Activated T-cell treated with anti-CD3 and anti-CD28 coated beads for 48 hours (primary cell): ENCODE data around the gene RIBC2.
"Not testable (repeated sequence)": the region's sequence is repeated elsewhere in the genome, so short reads cannot be mapped to it uniquely, and the experiment has no call there.

Source experiments
- DNase-seq: peaks from one replicate; pipeline ENCODE4 v3.0.0-alpha.2; 2020; ENCODE audit warnings: low read depth

The RIBC2 gene

DNA sequence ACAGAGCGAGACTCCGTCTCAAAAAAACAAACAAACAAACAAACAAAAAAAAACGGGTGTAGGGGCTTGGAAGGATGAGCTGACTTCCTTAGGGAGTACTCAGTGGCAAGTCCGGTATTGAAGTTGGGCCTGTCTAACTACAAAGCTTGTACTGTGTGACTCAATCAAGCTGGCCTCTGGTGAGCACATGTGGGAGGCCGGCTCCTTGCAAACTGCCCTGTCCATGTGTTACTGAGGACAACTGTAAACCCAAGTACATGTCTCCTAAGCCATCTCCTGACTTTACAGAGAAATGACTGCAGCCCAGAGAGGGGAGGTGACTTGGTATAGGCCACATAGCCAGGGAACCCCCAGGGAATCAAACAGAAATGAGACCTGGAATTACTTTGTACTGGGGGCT, 11.6 kb downstream of the RIBC2 start:
- DNase-seq, result no peak

- no peak for DNase-seq
These were observed 12.2 kb downstream of the RIBC2 start for GRCh38 chr22:45425531-45426265.

DNA sequence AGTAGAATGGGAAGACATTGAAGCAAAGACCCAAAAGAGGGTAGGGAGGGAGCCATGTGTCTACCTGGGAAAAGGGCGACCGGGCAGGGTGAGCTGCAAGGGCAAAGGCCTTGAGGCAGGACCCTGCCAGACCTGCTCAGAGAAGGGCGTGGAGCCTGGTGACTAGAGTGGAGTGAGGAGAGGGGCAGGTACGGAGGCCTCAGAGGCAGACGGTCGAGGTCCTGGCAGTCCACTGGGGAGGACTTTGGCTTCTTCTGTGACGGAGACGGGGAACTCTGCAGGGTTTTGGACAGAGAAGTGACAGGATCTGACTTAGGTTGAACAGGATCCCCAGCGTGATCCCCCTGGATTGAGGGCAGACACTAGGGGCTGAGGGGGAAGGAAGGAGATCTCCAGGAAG, 12.9 kb downstream of the RIBC2 start:
- DNase-seq, result no peak

GRCh38 chr22:45427114-45427513, 13.6 kb downstream of the RIBC2 start:
- DNase-seq, result no peak

DNA sequence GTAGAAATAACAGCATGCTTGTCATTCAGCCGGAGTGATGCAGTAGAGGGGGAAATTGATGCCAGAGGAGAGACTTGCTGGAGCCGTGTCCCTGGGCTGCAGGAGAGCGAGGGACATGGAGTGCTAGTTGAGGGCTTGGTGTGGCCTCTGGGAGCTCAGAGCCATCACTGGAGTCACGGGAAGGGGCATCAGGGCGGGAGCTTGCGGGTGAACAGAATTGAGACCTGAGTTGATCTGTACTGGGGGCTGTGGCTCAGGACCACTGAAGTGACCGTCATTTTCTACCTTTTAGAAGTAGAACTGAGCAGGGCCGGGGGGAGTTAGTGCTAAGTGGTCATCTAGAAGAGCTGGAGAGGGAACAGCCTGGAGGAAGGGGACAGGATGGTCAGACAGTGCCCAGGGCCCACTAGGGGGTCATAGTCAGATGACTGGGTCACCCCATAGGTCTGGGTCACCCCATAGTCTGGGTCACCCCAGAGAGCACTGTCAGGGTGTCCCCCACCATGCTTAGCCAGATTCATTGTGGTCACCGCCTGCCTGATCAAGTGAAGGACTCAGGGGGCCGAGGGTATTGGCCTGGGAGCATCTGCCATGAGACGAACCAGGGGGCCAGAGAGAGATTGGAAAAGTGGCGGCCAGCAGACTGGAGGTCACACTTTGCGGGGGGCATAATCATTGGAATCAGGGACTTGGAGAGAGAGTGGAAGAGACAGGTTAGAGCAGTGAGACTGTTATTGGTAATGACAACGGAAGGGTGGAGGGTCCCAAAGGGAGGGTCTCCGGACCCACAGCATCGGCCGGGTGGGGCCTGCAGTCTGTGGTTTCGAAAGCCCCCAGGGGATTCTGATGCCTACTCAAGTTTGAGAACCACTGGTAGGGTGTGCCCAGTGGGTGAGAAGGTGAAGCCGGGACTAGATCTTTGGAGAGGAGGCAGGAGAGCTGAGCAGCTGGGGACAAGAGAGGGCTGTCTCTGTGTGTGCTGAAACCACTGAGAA, 15.2 kb downstream of the RIBC2 start:
- DNase-seq, result no peak

- DNase-seq, result no peak
These were observed 15.9 kb downstream of the RIBC2 start for GRCh38 chr22:45429424-45429823.

DNA sequence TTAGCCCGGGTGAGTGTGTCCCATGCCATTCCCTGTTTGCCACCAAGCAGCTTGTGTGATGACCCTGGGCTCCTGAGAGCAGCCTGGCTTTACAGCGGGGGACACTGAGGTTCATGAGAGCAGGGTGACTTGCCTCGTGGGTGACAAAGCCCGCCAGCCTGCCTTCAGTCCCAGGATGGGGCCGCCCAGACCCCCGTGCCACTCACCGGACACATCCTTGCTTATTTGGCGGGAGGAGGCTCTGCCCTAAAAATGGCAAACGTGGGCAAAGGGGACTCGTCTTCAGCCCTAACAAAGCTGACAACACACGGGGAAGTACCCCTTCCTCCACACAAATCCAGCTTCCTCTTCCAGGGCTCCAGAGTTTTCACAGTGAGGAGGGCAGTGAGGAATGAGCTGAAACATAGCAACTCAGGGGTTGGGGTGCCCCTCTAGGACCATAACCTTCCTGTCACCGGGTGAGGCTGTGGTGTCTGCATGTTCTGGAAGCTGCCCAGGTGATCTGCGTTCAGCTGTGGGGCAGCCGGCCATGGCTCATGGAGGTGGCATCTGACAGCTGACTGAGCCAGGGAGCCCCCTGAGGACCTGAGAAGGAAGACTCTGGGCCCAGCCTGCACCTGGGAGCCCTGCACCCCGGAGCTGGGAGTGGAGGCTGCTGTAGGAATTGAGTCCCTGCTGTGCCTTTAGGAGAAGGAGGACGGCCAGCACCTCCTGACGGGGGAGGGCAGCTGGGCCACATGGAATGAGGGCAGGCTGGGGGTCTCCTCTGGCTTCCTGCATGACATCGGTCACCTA, 16.7 kb downstream of the RIBC2 start:
- DNase-seq, result no peak

- no peak for DNase-seq
These were observed 17.4 kb downstream of the RIBC2 start for GRCh38 chr22:45430871-45431270.

- no peak for DNase-seq
These were observed 21.5 kb downstream of the RIBC2 start for GRCh38 chr22:45434981-45435380.

- peak; percentile 66 for DNase-seq
These were observed 22.1 kb downstream of the RIBC2 start for GRCh38 chr22:45435544-45436139.

DNA sequence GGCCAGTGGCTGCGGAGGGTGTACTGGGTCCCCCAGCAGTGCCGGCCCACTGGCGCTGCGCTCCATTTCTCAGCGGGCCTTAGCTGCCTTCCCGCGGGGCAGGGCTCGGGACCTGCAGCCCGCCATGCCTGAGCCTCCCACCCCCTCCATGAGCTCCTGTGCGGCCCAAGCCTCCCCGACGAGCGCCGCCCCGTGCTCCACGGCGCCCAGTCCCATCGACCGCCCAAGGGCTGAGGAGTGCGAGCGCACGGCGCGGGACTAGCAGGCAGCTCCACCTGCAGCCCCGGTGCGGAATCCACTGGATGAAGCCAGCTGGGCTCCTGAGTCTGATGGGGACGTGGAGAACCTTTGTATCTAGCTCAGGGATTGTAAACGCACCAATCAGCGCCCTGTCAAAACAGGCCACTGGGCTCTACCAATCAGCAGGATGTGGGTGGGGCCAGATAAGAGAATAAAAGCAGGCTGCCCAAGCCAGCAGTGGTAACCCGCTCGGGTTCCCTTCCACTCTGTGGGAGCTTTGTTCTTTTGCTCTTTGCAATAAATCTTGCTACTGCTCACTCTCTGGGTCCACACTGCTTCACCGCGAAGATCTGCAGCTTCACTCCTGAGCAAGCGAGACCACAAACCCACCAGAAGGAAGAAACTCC, 23.5 kb downstream of the RIBC2 start:
- DNase-seq, result not testable (repeated sequence)

DNA sequence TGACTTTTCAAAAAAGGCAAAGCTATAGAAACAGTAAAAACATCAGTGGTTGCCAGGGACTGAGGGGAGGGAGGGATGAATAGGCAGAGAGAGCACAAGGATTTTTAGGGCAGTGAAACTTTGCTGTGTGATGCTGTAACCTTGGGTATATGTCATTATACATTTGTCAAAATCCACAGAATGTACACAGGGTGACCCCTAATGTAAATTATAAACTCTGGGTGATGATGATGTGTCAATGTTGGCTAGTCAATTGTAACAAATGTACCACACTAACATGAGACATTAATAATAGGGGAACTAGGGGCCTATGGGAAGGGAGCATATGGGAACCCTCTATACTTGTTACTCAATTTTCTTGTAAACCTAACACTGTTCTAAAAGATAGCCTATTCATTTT, 24.8 kb downstream of the RIBC2 start:
- no peak for DNase-seq

GRCh38 chr22:45440688-45441087, 27.2 kb downstream of the RIBC2 start:
- DNase-seq, result not testable (repeated sequence)

- no peak for DNase-seq
These were observed 27.6 kb downstream of the RIBC2 start for GRCh38 chr22:45441138-45441537.

GRCh38 chr22:45442116-45442515, 28.6 kb downstream of the RIBC2 start:
- DNase-seq, result no peak

DNA sequence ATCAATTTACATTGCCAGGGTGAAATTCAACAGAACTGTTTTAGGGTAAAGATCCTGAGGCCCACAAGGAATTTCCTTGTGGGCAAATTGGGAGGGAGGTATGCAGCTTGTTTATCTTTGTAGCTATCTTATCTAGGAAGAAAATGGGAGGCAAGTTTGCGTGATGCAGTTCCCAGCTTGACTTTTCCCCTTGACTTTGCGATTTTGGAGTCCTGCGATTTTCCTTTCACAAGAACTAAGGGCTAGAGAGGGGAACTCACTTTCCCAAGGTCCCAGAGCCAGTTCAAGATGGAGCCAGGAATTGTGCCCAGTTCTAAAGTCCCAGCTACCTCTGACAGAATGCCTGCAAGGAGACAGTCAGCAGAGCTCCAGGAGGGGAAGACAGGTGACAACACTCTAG, 30.7 kb downstream of the RIBC2 start:
- DNase-seq, result no peak

DNA sequence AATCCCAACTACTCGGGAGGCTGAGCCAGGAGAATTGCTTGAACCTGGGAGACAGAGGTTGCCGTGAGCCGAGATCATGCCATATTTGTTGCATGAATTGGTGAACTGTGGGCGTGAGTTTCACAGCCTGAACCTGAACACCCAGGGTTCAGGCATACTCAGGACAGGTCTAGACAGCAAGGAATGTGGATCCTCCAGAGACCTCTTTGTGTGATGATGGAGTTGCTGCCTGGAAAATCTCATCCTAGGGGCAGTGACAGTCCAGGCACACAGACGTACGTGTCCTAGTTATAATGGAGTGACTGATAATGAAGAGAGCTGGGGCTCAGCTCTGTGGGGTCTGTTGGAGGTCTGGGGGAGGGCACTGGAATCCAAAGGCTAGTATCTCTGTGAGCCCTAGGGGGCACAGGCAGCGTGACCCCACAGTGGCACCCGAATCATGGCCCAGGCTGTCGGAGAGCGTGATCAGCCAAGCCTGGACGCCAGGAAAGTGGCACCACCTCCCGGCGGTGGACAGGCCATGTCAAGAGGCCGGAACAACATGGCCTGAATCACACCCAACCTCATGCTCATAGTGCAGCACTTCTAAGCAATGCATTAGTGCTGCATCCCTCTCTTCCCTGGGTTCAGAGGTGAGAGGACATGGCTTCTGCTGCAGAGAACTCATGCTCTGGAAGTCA, 31.7 kb downstream of the RIBC2 start:
- DNase-seq, result no peak

DNA sequence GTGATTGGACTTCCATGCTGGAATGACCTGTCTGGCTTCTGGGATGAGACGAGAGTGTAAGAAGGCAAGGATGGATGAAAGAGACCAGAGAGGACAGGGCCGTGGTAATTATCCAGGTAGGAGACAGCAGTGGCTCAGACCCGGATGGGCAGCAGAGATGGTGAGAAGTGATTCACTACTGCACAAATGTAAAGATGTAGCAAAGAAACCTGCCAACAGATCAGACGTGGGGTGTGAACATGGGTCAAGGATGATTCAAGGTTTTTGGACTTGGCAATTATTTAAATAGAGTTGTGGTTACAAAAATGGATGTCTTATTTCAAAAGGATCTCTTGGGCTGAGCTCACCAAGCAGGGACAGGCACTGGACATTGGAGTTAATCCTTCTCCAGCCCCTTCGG, 32.7 kb downstream of the RIBC2 start:
- no peak for DNase-seq

- not testable (repeated sequence) for DNase-seq
These were observed 34.1 kb downstream of the RIBC2 start for GRCh38 chr22:45447596-45447995.

DNA sequence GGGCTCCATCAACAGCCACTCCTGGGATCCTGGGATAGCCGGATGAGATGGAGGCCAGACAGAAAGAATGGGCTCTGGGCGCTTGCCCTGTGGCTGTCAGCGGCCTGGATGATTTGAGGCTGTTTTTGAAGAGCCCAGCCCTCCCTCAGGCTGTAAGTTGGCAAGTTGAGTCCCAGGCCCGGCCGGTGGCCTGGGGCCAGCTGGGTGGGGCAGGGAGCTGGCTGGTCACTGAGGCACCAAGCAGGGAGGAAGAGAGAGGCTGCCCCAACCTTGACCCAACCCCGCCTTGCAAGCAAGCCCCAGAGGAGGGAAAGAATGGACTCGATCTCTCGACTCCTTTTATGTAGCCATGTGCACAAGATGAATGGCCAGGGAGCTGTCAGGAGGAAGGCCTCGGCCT, 34.9 kb downstream of the RIBC2 start:
- DNase-seq, result no peak

DNA sequence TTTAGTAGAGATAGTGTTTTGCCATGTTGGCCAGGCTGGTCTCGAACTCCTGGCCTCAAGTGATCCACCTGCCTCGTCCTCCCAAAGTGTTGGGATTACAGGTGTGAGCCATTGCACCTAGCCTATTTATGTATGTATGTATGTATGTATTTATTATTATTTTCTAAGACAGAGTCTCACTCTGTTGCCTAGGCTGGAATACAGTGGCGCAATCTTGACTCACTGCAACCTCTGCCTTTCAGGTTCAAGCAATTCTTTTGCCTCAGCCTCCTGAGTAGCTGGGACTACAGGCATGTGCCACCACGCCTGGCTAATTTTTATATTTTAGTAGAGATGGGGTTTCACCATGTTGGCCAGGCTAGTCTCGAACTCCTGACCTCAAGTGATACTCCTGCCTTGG, 35.9 kb downstream of the RIBC2 start:
- DNase-seq, result not testable (repeated sequence)
